WTC11 (cell line): Measurements from ENCODE around the gene JAGN1.

Experiments
- FOXJ3 ChIP-seq: sonication (generic); formaldehyde crosslinking; IDR thresholded peaks from 2 replicates; pipeline ENCODE4 v1.9.0; 2021; ENCODE audit warnings: missing genetic modification reagents, mild to moderate bottlenecking, borderline replicate concordance
- KAT7 ChIP-seq: sonication (generic); formaldehyde crosslinking; IDR thresholded peaks from 2 replicates; pipeline ENCODE4 v1.8.1; 2023; ENCODE audit warnings: missing genetic modification reagents, mild to moderate bottlenecking, borderline replicate concordance
- MYBL2 ChIP-seq: sonication (generic); formaldehyde crosslinking; IDR thresholded peaks from 2 replicates; pipeline ENCODE4 v1.8.1; 2023; ENCODE audit warnings: mild to moderate bottlenecking, moderate library complexity, missing genetic modification reagents
- SMAD3 ChIP-seq: sonication (generic); formaldehyde crosslinking; IDR thresholded peaks from 2 replicates; pipeline ENCODE4 v1.8.0; 2022; ENCODE audit warnings: missing genetic modification reagents, mild to moderate bottlenecking, borderline replicate concordance
- TF ChIP-seq, protein P1 (sequence below): sonication (generic); formaldehyde crosslinking; IDR thresholded peaks from 2 replicates; pipeline ENCODE4 v1.8.1; 2023; ENCODE audit warnings: mild to moderate bottlenecking, missing genetic modification reagents, moderate library complexity
- TF ChIP-seq, protein P2 (sequence below): fragments of 200-600 bp; IDR thresholded peaks from 2 replicates; pipeline ENCODE4 v1.8.0; 2022; ENCODE audit warnings: antibody characterized with exemption
- TF ChIP-seq, protein P3 (sequence below): sonication (generic); formaldehyde crosslinking; IDR thresholded peaks from 2 replicates; pipeline ENCODE4 v1.8.1; 2022; ENCODE audit warnings: mild to moderate bottlenecking, moderate library complexity, missing genetic modification reagents

DNA sequence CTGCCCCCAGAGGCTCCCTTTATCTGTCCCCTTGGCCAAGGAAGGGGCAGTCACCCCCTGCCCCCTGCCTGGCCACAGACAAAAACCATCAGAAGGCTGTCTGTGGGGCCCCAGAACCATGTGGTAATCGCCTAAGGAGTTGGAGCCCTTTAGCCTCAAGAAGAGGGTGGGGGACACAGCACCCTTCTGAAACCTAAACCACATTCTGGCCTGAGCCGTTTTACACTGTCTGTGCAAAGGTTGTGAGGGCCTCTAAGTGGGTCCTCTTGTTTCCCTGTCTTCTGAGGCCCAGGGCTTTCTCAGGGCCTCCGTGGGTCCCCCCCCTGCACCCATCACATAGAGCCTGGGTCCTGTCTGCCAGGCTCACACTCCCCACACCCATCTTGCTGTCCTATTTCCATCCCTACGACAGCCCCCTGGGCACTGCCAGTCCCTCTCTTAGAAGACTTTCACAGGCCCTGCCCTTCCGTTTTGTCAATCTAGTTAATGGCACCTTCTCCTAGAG, 28.7 kb upstream of the JAGN1 start:
- TF ChIP-seq KAT7 (CRISPR knock-in tag) (no peak), SMAD3 (no peak), FOXJ3 (CRISPR knock-in tag) (no peak), MYBL2 (CRISPR knock-in tag) (no peak)
- TF ChIP-seq, protein P1, sequence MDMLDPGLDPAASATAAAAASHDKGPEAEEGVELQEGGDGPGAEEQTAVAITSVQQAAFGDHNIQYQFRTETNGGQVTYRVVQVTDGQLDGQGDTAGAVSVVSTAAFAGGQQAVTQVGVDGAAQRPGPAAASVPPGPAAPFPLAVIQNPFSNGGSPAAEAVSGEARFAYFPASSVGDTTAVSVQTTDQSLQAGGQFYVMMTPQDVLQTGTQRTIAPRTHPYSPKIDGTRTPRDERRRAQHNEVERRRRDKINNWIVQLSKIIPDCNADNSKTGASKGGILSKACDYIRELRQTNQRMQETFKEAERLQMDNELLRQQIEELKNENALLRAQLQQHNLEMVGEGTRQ (CRISPR knock-in tag), result no peak
- TF ChIP-seq, protein P2, sequence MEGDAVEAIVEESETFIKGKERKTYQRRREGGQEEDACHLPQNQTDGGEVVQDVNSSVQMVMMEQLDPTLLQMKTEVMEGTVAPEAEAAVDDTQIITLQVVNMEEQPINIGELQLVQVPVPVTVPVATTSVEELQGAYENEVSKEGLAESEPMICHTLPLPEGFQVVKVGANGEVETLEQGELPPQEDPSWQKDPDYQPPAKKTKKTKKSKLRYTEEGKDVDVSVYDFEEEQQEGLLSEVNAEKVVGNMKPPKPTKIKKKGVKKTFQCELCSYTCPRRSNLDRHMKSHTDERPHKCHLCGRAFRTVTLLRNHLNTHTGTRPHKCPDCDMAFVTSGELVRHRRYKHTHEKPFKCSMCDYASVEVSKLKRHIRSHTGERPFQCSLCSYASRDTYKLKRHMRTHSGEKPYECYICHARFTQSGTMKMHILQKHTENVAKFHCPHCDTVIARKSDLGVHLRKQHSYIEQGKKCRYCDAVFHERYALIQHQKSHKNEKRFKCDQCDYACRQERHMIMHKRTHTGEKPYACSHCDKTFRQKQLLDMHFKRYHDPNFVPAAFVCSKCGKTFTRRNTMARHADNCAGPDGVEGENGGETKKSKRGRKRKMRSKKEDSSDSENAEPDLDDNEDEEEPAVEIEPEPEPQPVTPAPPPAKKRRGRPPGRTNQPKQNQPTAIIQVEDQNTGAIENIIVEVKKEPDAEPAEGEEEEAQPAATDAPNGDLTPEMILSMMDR, result no peak
- TF ChIP-seq, protein P3, sequence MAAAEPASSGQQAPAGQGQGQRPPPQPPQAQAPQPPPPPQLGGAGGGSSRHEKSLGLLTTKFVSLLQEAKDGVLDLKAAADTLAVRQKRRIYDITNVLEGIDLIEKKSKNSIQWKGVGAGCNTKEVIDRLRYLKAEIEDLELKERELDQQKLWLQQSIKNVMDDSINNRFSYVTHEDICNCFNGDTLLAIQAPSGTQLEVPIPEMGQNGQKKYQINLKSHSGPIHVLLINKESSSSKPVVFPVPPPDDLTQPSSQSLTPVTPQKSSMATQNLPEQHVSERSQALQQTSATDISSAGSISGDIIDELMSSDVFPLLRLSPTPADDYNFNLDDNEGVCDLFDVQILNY, result no peak
